T-helper 1 cell treated with Interleukin-12 subunit alpha and Interleukin-12 subunit beta and Interleukin-4 antibody, amounts not matched to agents 30 μg/mL and 1 μg/mL, for 36 hours (primary cell): ENCODE results near the gene TADA3.

Source experiments
- H3K27ac Mint-ChIP-seq: one replicate; pipeline ENCODE4 v1.8.0; 2021; ENCODE audit warnings: mild to moderate bottlenecking, mixed read lengths
- H3K27me3 Mint-ChIP-seq: one replicate; pipeline ENCODE4 v1.8.0; 2021; ENCODE audit warnings: low read depth, mixed read lengths
- H3K36me3 Mint-ChIP-seq: one replicate; pipeline ENCODE4 v1.8.0; 2021; ENCODE audit warnings: low read depth, mixed read lengths
- H3K4me1 Mint-ChIP-seq: one replicate; pipeline ENCODE4 v1.8.0; 2021; ENCODE audit warnings: low read depth, mixed read lengths
- H3K4me3 Mint-ChIP-seq: one replicate; pipeline ENCODE4 v1.8.0; 2021; ENCODE audit warnings: mild to moderate bottlenecking, moderate library complexity, mixed read lengths
- H3K9me3 Mint-ChIP-seq: one replicate; pipeline ENCODE4 v1.8.0; 2021; ENCODE audit warnings: mixed read lengths

Gene TADA3

DNA sequence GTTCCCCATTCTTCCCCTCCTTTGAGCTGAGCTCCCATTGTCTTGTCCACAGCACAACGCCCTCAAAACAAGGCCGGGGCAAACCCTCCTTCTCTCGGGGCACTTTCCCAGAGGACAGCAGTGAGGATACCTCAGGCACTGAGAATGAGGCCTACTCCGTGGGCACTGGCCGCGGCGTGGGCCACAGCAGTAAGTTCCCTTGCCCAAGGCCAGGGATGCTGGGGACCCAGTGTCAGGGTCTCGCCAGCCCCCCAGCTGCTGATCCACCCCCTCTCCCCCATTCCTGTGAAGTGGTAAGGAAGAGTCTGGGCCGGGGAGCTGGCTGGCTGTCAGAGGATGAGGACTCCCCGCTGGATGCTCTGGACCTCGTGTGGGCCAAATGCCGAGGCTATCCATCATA, 46.8 kb downstream of the TADA3 start:
- peaks cover 17% of the 10 kb centered on the region for H3K4me1 Mint-ChIP-seq
- no peaks in the 10 kb centered on the region for H3K27me3 Mint-ChIP-seq
- H3K27ac Mint-ChIP-seq: no peak overlapping the region
- H3K9me3 Mint-ChIP-seq: no peaks in the 10 kb centered on the region
- no peak overlapping the region for H3K4me3 Mint-ChIP-seq
- peaks cover 46% of the 10 kb centered on the region for H3K36me3 Mint-ChIP-seq

GRCh38 chr3:9744162-9744561, 48.1 kb downstream of the TADA3 start:
- H3K4me3 Mint-ChIP-seq: no peak overlapping the region
- peaks cover 6% of the 10 kb centered on the region for H3K4me1 Mint-ChIP-seq
- H3K27ac Mint-ChIP-seq: no peak overlapping the region
- H3K9me3 Mint-ChIP-seq: no peaks in the 10 kb centered on the region
- peaks cover 48% of the 10 kb centered on the region for H3K36me3 Mint-ChIP-seq
- H3K27me3 Mint-ChIP-seq: no peaks in the 10 kb centered on the region

DNA sequence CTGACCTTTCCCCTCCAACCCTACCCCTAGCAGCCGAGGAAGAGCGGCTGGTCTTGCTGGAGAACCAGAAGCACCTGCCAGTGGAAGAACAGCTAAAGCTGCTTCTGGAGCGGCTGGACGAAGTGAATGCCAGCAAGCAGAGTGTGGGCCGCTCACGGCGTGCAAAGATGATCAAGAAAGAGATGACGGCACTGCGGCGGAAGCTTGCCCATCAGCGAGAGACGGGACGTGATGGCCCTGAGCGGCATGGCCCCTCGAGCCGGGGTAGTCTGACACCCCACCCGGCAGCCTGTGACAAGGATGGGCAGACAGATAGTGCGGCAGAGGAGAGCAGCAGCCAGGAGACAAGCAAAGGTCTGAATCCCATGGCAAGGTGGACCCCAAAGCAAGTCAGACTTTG, 48.7 kb downstream of the TADA3 start:
- H3K36me3 Mint-ChIP-seq: peaks cover 51% of the 10 kb centered on the region
- H3K4me3 Mint-ChIP-seq: no peak overlapping the region
- no peak overlapping the region for H3K27ac Mint-ChIP-seq
- no peaks in the 10 kb centered on the region for H3K9me3 Mint-ChIP-seq
- peaks cover 1% of the 10 kb centered on the region for H3K4me1 Mint-ChIP-seq
- H3K27me3 Mint-ChIP-seq: no peaks in the 10 kb centered on the region

DNA sequence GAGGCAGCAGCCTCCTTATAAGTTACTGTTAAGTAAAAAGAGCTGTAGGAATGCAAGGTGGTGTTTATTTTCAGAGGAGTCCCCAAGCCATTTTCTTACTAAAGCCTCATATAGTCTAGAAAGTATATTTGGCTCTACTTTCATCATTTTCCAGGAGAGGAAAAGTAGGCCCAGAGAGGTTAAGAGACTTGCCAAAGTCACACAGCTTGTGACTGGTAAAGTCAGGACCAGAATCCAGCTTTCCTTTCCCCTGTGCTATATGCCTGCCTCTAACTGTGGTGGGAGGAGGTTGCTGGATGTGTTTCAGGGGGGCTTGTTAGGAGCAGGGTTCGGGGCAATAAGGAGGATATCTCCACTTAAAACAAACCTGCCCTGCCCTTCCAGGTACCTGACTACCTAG, 49.7 kb downstream of the TADA3 start:
- Mint-ChIP-seq H3K27me3 (no peaks in the 10 kb centered on the region), H3K4me3 (no peak overlapping the region), H3K4me1 (no peaks in the 10 kb centered on the region), H3K36me3 (peaks cover 51% of the 10 kb centered on the region), H3K9me3 (no peaks in the 10 kb centered on the region), H3K27ac (no peak overlapping the region)

- Mint-ChIP-seq H3K9me3 (no peaks in the 10 kb centered on the region), H3K36me3 (peaks cover 50% of the 10 kb centered on the region), H3K27ac (no peak overlapping the region), H3K4me1 (peaks cover 12% of the 10 kb centered on the region), H3K4me3 (no peak overlapping the region), H3K27me3 (no peaks in the 10 kb centered on the region)
Measured at GRCh38 chr3:9739181-9739580, 53.1 kb downstream of the TADA3 start.

DNA sequence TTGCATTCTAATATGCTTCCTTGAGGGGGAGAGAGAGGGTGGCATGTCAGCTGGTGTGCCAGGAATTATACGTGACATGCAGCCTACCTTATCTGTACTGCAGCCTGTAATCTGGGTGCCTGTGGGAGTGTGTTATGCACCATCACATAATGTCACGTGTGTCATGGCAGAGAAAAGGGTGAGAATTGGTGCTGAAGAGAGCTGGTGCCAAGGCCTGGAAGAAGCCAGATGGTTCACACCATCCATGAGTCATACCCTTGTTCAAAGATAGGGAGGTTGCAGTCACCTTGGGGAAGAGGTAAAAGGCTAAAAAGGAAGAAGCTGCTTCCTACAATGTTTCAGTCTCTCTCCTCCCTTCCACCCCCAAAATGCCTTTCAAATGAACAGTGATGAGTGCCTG, 55.4 kb downstream of the TADA3 start:
- Mint-ChIP-seq H3K4me3 (no peak overlapping the region), H3K4me1 (peaks cover 30% of the 10 kb centered on the region), H3K27me3 (no peaks in the 10 kb centered on the region), H3K9me3 (no peaks in the 10 kb centered on the region), H3K27ac (peak overlapping the region; percentile 46), H3K36me3 (peaks cover 53% of the 10 kb centered on the region)

- Mint-ChIP-seq H3K27ac (peak overlapping the region; percentile 88), H3K36me3 (peaks cover 31% of the 10 kb centered on the region), H3K27me3 (no peaks in the 10 kb centered on the region), H3K4me1 (peaks cover 36% of the 10 kb centered on the region), H3K9me3 (no peaks in the 10 kb centered on the region), H3K4me3 (peak overlapping the region; percentile 98)
Measured at GRCh38 chr3:9732740-9733115, 59.5 kb downstream of the TADA3 start.

GRCh38 chr3:9732080-9732739, 60.1 kb downstream of the TADA3 start:
- peaks cover 31% of the 10 kb centered on the region for H3K36me3 Mint-ChIP-seq
- peak overlapping the region; percentile 88 for H3K27ac Mint-ChIP-seq
- peaks cover 42% of the 10 kb centered on the region for H3K4me1 Mint-ChIP-seq
- peak overlapping the region; percentile 98 for H3K4me3 Mint-ChIP-seq
- no peaks in the 10 kb centered on the region for H3K27me3 Mint-ChIP-seq
- no peaks in the 10 kb centered on the region for H3K9me3 Mint-ChIP-seq

DNA sequence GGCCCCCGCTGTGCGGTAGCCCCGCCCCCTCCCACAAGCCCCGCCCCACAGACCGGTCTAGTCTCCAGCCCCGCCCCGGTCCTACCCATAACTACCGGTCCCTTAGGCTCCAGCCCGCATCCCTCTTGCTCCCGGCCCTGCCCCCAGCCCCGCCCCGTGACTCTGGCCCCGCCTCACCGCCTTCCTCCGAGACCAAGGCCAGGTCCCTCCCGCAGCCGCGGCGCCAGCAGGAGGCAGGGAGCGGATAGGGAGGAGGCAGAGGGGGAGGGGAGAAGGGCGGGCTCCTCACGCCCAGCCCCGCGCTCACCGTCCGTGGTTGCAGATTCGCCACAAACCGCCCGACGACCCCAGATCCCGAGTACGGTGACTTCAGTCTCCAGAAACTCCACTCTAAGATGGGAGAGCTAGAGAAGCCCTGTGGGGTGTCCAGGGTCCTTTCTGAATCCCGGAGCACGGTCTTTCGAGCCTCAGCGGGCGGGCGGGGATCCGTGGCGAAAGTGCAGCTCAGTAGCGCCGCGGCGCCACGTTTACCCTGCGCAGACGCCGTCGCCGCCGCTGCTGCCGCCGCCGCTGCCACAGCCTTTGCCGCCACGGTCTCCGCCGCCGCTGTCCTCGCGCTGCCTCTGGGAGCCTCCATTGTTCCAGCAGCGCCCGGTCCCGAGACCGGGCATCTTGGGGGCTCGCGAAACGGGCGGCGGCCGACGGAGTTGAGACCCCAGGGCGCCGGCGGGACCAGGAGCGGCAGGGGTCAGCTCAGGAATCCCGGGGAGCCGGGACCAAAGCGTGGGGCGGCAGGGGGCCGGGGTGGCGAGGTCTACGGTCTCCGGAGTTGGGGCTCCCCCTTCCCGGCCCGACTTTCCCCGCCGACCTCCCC, 60.8 kb downstream of the TADA3 start, which contains the start of gene BRPF1:
Gene BRPF1, plus strand, starts transcription at position 530 of the 874 bp plus-strand sequence. CDS start 2,406 bp downstream, outside the sequence.
- H3K4me1 Mint-ChIP-seq: peaks cover 43% of the 10 kb centered on the region

DNA sequence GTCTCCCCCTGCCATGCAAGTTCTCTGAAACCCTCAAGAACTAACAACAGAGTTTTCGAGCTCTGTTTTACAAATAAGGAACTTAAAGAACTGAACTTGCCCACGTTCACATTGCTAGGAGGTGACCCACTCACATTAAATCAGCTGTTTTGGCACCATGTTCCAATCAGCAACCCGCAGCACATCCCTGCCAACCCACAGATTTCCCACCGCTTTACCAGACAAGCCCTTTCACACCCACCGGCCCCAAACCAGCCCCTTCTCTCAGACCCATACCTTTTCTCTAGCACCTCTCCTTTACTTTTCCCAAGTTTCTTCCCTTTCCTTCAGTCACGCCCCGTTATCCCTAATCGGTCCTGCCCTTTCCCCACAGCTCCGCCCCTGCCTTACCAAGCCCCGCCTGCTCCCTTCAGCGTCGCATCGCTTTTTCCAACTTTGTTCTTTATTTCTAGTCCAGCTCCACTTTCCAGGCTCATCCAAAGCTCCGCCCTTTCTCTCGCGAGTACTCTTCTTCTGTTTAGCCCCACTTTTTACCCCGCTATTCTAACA, 61.5 kb downstream of the TADA3 start:
- H3K4me1 Mint-ChIP-seq: peaks cover 41% of the 10 kb centered on the region
- H3K27me3 Mint-ChIP-seq: no peaks in the 10 kb centered on the region
- peak overlapping the region; percentile 88 for H3K4me3 Mint-ChIP-seq
- H3K36me3 Mint-ChIP-seq: peaks cover 22% of the 10 kb centered on the region
- H3K27ac Mint-ChIP-seq: peak overlapping the region; percentile 86
- no peaks in the 10 kb centered on the region for H3K9me3 Mint-ChIP-seq

More for the DNA sequence above, 60.8 kb downstream of the TADA3 start, which contains the start of gene BRPF1:
- Mint-ChIP-seq H3K9me3 (no peaks in the 10 kb centered on the region), H3K27ac (peak within 1 kb of the TSS; percentile 95), H3K27me3 (no peaks in the 10 kb centered on the region), H3K36me3 (peaks cover 25% of the 10 kb centered on the region), H3K4me3 (peak within 1 kb of the TSS; percentile 98)
